ENCODE measurements around the gene STEAP3. TPM values are rescaled to one million over a fixed set of nuclear protein-coding genes. Genes with fewer than 3 reads are reported as not detected.

STEAP3 gene
- total RNA-seq, 2 donors from 2014 or later = 0.70 TPM; not detected in 1

GRCh38 chr2:119249855-119250717 lies 26.5 kb downstream of the STEAP3 start:
- ATAC-seq = no peak
- peak in 1 of 2 donors; percentile 7 for DNase-seq (ENCODE audit: low spot score in 2 of 2)
- no peaks in the 10 kb centered on the region for H3K36me3 Mint-ChIP-seq
- peak overlapping the region in 1 of 2 donors; percentile 55 for H3K27ac Mint-ChIP-seq
- H3K9me3 Mint-ChIP-seq = no peaks in the 10 kb centered on the region

DNA sequence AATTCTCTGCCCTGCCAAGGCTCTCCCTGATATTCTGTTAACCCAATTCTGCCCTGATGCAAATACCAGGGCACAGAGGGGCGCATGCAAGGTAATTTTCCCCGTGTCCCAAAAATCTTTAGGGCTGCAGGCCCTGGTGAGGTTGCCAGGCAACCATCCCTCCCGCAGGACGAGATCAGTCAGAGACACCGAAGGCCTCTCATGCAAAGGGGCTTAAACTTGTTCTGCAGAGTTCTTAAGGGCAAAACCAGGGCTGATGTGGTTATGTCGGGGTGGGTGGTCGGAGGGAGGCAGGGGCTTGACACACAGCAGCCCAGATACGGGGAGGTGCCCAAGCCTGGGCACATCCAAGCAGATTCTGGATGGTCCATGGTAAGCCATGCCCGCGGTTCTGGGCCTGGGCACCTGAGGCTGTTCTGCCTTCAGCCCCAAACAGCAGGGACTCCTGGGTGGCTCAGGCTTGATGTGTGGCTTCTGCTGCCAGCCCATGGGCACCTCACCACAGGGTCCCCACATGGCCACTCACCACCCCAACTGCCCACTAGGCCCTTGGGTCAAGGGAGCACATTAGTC lies 27.2 kb downstream of the STEAP3 start:
- Mint-ChIP-seq H3K27ac (peak overlapping the region in 1 of 2 donors; percentile 55), H3K36me3 (no peaks in the 10 kb centered on the region), H3K9me3 (no peaks in the 10 kb centered on the region)
- DNase-seq (ENCODE audit: low spot score in 2 of 2) = peak in 1 of 2 donors; percentile 18
- no peak for ATAC-seq

- DNase-seq (ENCODE audit: low spot score in 2 of 2) (no peak), ATAC-seq (no peak)
- no peaks in the 10 kb centered on the region for H3K36me3 Mint-ChIP-seq
- peak overlapping the region in 1 of 2 donors; percentile 13 for H3K27ac Mint-ChIP-seq
- H3K9me3 Mint-ChIP-seq = no peaks in the 10 kb centered on the region
Measured at GRCh38 chr2:119251652-119252051, 28.0 kb downstream of the STEAP3 start.

DNA sequence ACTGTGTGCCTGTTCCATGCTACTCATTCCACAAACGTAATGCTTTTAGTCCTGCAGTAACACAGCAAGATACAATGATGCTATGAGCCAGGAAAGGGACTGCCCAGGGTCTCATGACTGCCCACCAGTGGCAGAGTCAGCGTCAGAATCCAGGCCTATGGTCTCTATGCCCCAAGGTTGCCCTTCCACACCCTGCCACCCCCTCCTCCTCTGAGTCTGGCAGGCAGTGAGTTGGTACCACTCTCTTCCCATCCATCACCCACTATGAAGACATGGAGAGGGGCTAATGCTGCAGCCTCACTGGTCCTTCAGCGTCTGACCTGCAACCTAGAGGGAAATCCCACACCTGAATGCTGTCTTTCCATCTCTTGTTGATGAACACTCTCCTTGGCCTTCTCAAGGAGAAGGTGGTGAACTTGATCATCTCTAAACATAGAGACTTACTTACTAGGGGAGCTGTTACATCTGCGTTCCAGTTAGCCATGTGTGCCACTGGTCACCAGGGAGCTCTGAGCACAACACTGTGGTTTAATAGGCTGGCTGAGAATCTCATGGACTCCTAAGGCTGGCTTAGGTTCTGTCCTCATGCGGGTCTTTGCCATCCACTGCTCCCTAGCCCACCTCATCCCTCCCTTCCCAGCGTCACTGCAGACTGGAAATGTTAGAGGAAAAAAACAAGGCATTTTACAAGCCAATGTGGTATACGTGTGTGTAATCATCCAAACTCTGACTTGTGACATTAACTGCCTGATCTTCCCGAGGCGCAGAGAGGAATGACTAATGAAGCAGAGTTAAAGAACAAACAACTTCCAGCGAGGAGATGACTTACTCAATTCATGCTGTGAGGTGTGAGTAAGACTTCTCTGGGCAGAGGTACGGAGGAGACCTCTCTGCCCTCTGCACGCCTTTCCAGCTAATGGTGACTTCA lies 28.8 kb downstream of the STEAP3 start:
- DNase-seq (ENCODE audit: low spot score in 2 of 2) = peak in 1 of 2 donors; percentile 25
- Mint-ChIP-seq H3K27ac (peak overlapping the region in 1 of 2 donors; percentile 40), H3K36me3 (no peaks in the 10 kb centered on the region), H3K9me3 (no peaks in the 10 kb centered on the region)
- peak in 1 of 2 donors; percentile 67 for ATAC-seq

DNA sequence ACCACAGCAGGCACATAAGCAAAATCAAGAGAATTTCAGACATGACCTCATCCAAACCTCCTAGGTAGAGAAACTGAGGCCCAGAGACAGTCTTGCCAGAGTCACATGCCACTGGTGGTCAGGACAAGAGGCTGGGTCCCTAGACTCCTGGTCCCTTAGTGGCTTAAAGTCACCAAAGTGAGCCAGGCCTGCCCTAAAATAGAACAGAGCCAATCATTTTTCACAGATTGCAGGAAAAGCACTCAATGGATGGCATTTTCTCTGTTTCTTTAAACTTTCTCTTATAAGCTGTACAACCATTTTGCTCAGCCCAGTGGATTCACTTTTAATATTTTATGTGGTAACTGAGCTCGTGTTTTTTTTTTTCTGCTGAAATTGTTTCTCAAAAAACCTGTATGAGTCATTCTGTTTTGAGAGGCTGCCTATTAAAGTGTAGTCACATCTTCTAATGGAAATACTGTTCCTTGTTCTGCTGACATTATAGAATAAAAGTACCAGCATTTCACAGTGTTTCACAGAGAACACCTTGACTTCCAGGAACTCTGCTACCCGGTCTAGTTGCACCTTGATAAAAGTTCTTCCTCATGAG lies 29.6 kb downstream of the STEAP3 start:
- peak in 1 of 2 donors; percentile 13 for ATAC-seq
- Mint-ChIP-seq H3K27ac (peak overlapping the region in 1 of 2 donors; percentile 40), H3K36me3 (no peaks in the 10 kb centered on the region), H3K9me3 (no peaks in the 10 kb centered on the region)
- DNase-seq (ENCODE audit: low spot score in 2 of 2) = no peak

GRCh38 chr2:119253760-119254600 lies 30.3 kb downstream of the STEAP3 start:
- DNase-seq (ENCODE audit: low spot score in 2 of 2) (peak in 1 of 2 donors; percentile 25), ATAC-seq (no peak)
- Mint-ChIP-seq H3K36me3 (no peaks in the 10 kb centered on the region), H3K27ac (no peak overlapping the region), H3K9me3 (no peaks in the 10 kb centered on the region)

DNA sequence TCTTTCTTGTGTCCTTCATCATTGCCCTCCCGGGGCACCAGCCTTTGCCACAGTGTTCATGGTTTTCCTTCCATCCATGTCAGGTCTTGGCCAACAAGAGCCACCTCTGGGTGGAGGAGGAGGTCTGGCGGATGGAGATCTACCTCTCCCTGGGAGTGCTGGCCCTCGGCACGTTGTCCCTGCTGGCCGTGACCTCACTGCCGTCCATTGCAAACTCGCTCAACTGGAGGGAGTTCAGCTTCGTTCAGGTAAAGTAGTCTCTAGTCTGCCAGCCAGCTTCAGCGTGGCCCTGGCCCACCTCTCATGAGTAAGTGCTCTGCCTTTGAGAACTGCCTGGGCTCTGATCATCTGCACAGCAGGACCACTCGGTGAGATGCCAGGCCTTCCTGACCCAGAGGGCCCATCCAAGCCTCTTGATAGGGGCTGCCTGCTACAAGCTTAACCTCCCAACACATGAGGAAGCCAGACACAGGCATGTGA lies 31.0 kb downstream of the STEAP3 start:
- ATAC-seq (no peak), DNase-seq (ENCODE audit: low spot score in 2 of 2) (peak in 1 of 2 donors; percentile 40)
- Mint-ChIP-seq H3K36me3 (no peaks in the 10 kb centered on the region), H3K9me3 (no peaks in the 10 kb centered on the region), H3K27ac (no peak overlapping the region)

DNA sequence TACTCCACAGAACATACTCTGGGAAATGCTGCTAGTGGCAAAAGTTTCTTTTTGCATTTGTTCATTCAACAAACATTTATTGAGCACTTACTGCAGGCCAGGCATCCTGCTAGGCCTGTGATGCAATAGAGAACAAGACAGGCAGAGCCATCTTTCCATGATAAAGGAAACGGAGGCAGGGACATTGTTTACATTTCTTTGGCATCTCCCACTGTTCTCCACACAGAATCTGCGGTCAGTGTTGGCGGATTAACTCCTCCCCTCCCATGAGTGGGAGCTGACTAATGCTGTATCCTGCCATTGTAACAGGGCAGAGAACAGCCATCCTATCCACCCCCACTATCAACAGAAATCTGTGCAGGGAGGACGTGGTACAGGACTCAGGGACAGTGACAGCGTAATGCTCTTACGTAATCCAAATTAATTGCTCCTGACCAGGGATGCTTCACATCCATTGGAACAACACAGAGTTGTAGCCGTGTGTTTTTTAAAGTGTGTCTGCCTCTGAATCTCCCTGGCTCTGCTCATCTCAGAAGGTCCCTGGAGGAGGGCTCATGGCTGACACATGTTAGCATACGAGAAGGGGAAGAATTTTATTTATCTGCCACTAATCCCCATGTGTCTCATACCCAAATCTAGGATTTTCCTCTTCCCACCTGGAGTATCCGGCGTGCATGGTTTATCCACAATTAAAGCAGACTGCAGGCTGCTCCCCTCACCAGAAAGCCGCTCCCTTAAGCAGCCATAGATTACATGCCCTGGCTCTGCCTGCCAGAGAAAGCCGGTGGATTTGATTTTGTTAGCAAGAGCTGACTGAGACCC lies 32.3 kb downstream of the STEAP3 start:
- Mint-ChIP-seq H3K9me3 (no peaks in the 10 kb centered on the region), H3K27ac (no peak overlapping the region), H3K36me3 (no peaks in the 10 kb centered on the region)
- ATAC-seq (no peak), DNase-seq (ENCODE audit: low spot score in 2 of 2) (peak in 1 of 2 donors; percentile 7)

DNA sequence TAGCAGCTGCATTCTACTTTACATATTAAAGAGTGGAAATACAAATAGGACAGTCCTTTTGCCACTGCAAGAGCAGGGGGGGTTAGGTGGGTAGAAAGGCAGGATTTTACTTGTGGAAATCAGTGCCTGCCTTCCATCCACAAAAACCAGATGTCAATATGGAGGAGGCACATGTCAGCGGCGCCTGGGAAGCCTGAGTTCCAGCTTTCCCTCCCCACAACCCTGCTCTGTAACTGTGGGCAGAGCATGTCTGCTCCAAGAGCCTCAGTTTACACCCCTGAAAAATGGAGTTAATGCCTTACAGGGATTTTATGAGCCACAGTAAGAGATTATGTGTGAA lies 32.9 kb downstream of the STEAP3 start:
- Mint-ChIP-seq H3K9me3 (no peaks in the 10 kb centered on the region), H3K27ac (no peak overlapping the region), H3K36me3 (no peaks in the 10 kb centered on the region)
- ATAC-seq = no peak
- no peak for DNase-seq (ENCODE audit: low spot score in 2 of 2)

- Mint-ChIP-seq H3K27ac (no peak overlapping the region), H3K9me3 (no peaks in the 10 kb centered on the region)
- DNase-seq (ENCODE audit: low spot score in 2 of 2) = no peak
Measured at GRCh38 chr2:119257198-119257597, 33.6 kb downstream of the STEAP3 start.

DNA sequence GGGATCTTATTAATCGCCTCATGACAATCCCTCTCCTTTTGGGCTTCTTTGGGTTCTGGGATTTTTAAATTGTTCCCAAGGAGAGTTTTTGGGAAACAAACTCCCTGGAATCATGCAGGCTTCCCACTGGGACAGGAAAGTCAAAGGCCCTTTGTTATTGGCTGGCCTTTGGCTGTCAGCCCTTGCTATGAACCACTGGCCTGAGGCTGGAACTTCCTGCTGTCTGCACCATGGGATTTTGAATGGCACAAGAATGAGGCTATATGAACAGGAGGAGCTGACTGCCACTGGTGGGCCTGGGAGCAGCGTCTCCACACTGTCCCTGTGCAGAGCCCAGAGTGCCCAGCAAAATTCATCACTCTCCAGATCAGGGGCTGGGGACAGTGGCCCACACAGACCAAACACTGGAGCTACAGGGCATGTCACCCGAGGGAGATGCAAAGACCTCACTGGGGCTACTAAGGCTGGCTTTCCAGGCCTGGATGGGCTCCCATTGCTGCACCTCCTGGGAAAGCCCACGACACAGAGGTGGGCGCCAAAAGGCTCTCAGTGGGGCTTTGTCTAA lies 35.7 kb downstream of the STEAP3 start:
- Mint-ChIP-seq H3K27ac (no peak overlapping the region), H3K9me3 (no peaks in the 10 kb centered on the region), H3K36me3 (no peaks in the 10 kb centered on the region)
- no peak for DNase-seq (ENCODE audit: low spot score in 2 of 2)
- ATAC-seq = no peak

More at GRCh38 chr2:119257198-119257597, 33.6 kb downstream of the STEAP3 start:
- ATAC-seq = no peak
- H3K36me3 Mint-ChIP-seq = no peaks in the 10 kb centered on the region

- Mint-ChIP-seq H3K36me3 (no peaks in the 10 kb centered on the region), H3K27ac (no peak overlapping the region), H3K9me3 (no peaks in the 10 kb centered on the region)
- no peak for ATAC-seq
- DNase-seq (ENCODE audit: low spot score in 2 of 2) = no peak
Measured at GRCh38 chr2:119260646-119261492, 37.2 kb downstream of the STEAP3 start.

DNA sequence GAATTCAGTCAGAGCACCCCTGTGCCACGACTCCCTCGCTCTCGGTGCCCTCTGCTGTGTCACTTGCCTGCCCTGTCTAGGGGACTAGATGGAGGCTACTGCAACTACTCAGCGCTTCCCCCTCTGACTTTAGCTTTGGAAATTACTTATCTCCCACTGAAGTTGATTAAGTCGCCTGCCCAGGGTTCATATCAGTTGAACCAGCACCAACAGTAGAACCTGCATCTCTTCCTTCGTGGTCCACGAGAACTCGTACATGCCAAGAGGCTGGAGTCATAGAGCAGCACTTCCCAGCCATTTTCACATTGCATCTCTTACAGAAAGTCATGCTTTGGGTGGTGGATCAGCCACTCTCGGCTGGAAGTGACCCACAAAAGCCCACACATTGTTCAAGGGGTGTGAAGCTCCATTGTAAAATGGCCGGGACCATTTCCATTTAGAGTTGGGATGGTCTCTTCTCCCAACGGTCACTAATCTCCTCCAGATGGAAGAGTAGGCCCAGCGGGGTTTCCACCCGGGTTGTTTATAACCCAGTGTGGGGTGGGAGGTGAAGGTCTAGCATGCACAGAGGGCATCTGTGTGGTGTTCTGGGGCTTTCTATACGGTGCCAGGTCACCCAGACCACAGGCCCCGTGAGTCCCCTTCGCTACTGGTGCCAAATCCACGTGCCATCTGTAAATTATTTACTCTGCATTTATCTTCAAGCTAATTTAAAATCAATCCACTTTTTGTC lies 38.0 kb downstream of the STEAP3 start:
- ATAC-seq = no peak
- Mint-ChIP-seq H3K27ac (no peak overlapping the region), H3K36me3 (no peaks in the 10 kb centered on the region), H3K9me3 (no peaks in the 10 kb centered on the region)
- DNase-seq (ENCODE audit: low spot score in 2 of 2) = no peak
